ENCODE measurements around the gene ASPRV1. TPM values are rescaled to one million over a fixed set of nuclear protein-coding genes. Genes with fewer than 3 reads are reported as not detected.
A peak's percentile ranks its signal among the peaks of the same experiment; 100 is the strongest.

The ASPRV1 gene
- polyA plus RNA-seq, 1 donor: 1.5 TPM

GRCh38 chr2:69948963-69949645, 12.3 kb downstream of the ASPRV1 start:
- WGBS (ENCODE audit: insufficient coverage, low lambda C conversion rate): 71% methylated on average over 9 of the region's 21 CpGs
- no peaks in the 10 kb centered on the region for H3K36me3 ChIP-seq (ENCODE audit: control insufficient read depth, insufficient read depth, low read length)
- H3K4me3 ChIP-seq (ENCODE audit: low read length): peak overlapping the region; percentile 25
- DNase-seq: no peak
- peaks cover 6% of the 10 kb centered on the region for H3K4me1 ChIP-seq (ENCODE audit: control insufficient read depth, insufficient read depth, low read length)
- peaks cover 8% of the 10 kb centered on the region for H3K27me3 ChIP-seq (ENCODE audit: control insufficient read depth, insufficient read depth, low read length)
- H3K27ac ChIP-seq (ENCODE audit: low read length): no peak overlapping the region
- no peaks in the 10 kb centered on the region for H3K9me3 ChIP-seq (ENCODE audit: control insufficient read depth, low read depth, low read length)

DNA sequence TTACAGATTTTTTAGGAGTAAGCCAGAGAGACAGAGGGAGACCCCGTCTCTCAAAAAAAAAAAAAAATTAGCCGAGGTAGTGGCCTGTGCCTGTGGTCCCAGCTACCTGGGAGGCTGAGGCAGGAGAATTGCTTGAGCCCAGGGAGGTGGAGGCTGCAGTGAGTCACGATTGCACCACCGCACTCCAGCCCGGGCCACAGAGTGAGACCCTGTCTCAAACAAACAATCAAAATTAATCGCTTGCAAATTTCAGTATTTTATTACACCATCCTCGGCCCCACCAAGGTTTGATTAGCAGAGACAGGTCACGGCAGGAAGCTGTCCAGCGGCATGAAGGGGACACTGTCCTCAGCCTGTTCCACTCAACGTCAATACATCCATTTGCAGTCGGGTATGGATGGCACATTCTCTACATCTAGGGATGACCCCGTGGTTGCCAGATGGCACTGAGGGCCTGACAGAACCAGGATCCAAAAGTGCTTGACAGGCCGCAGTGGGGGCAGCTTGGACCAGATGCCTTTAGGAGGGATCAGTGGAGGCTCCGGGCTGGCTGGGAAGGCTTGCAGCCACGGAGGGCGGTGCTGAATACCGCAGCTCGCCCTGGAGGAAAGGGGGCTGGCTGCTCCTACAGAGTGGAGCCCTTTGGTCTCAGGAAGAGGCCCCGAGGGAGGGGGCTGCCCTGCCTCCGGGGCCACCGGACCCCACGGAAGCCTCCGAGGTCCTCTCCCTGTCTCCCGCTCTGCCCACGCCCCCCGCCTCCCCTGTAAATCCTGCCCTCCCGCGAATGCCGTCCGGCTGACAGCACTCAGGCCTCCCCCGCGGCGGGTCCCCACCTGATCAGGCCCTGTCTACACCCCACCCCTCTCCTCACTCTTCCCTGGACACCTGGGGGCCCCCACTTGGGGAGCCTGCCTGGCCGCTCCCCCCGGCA, 13.1 kb downstream of the ASPRV1 start:
- Histone ChIP-seq H3K4me1 (ENCODE audit: control insufficient read depth, insufficient read depth, low read length) (peaks cover 6% of the 10 kb centered on the region), H3K36me3 (ENCODE audit: control insufficient read depth, insufficient read depth, low read length) (peaks cover 4% of the 10 kb centered on the region), H3K27me3 (ENCODE audit: control insufficient read depth, insufficient read depth, low read length) (peaks cover 8% of the 10 kb centered on the region), H3K9me3 (ENCODE audit: control insufficient read depth, low read depth, low read length) (no peaks in the 10 kb centered on the region), H3K4me3 (ENCODE audit: low read length) (peak overlapping the region; percentile 25), H3K27ac (ENCODE audit: low read length) (no peak overlapping the region)
- DNase-seq: peak in 1 of 2 donors; percentile 29
- 30% methylated on average over 2 of the region's 35 CpGs for WGBS (ENCODE audit: insufficient coverage, low lambda C conversion rate)

- H3K27me3 ChIP-seq (ENCODE audit: control insufficient read depth, insufficient read depth, low read length): peaks cover 8% of the 10 kb centered on the region
These were observed 14.0 kb downstream of the ASPRV1 start for GRCh38 chr2:69947325-69947931.

DNA sequence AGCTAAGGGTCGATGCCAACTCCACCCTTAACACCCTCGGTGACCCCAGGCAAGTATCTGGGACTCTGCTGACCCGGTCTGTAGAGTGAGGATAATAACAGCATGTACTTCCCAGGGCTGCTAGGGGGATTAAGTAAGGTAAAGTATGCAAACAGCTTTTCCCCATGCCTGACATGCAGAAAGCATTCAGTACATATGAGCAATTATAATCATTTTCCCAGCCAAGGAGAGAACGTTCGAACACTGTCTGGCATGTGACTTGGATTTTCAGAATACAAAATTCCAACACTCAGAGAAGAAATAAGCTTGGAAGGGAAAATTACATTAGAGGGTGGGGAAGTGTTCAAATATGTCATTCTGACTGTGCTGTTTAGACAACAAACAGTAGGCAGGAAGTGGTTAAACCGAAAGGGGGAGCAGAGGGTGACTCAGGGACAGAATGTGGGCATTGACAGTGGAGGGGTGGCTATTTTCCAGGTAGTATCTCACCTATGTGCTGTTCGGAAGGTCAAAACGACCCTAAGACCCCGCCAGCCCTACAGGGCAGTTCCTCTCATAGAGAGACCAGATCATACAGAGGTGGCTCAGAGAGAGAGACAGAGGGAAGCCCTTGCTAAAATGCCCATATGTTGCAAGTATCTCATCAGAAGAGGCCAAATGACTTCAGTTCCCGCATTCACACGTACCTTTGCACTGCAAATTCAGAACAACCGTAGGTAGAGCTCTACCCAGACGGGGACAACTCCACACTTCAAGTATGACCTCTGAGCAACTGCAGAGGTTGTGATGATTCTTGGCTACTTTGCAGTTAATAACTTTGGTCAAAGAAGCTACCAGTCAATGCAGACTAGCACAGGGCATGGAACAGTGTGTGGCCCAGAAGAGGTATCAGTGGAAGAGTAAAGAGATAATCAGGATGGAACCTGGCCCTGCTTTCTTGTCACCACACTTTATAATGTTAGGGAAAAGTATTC, 14.8 kb downstream of the ASPRV1 start:
- H3K36me3 ChIP-seq (ENCODE audit: control insufficient read depth, insufficient read depth, low read length): peaks cover 18% of the 10 kb centered on the region
- peaks cover 8% of the 10 kb centered on the region for H3K27me3 ChIP-seq (ENCODE audit: control insufficient read depth, insufficient read depth, low read length)
- no peaks in the 10 kb centered on the region for H3K9me3 ChIP-seq (ENCODE audit: control insufficient read depth, low read depth, low read length)
- H3K27ac ChIP-seq (ENCODE audit: low read length): no peak overlapping the region
- H3K4me3 ChIP-seq (ENCODE audit: low read length): no peak overlapping the region
- peaks cover 6% of the 10 kb centered on the region for H3K4me1 ChIP-seq (ENCODE audit: control insufficient read depth, insufficient read depth, low read length)
- DNase-seq: no peak
- no CpG with 5 or more reads among the region's 13 CpGs for WGBS (ENCODE audit: insufficient coverage, low lambda C conversion rate)

More at GRCh38 chr2:69947325-69947931, 14.0 kb downstream of the ASPRV1 start:
- no peaks in the 10 kb centered on the region for H3K9me3 ChIP-seq (ENCODE audit: control insufficient read depth, low read depth, low read length)
- no peak for DNase-seq
- peaks cover 11% of the 10 kb centered on the region for H3K36me3 ChIP-seq (ENCODE audit: control insufficient read depth, insufficient read depth, low read length)
- WGBS (ENCODE audit: insufficient coverage, low lambda C conversion rate): 100% methylated on average over 2 of the region's 4 CpGs
- peaks cover 6% of the 10 kb centered on the region for H3K4me1 ChIP-seq (ENCODE audit: control insufficient read depth, insufficient read depth, low read length)
- H3K27ac ChIP-seq (ENCODE audit: low read length): no peak overlapping the region
- no peak overlapping the region for H3K4me3 ChIP-seq (ENCODE audit: low read length)

DNA sequence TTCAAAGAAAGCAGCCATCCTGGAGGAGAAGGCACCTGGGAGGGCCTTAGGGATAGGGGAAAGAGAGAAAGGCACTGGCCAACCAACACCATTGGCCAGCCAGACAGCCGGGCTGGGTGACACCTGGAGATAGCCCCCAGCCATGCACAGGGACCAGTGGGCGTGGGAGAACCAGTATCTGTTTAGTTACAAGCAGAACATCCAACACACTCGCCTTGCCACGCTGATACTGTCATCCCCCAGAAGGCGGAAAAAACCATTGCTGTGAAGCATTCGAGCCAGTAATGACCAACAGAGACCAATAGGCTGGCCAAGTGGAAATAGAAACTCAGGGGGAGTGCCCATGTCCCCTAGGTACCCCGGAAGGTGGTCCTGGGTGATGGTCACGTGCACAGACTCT, 15.5 kb downstream of the ASPRV1 start:
- Histone ChIP-seq H3K4me1 (ENCODE audit: control insufficient read depth, insufficient read depth, low read length) (peaks cover 6% of the 10 kb centered on the region), H3K27ac (ENCODE audit: low read length) (no peak overlapping the region), H3K36me3 (ENCODE audit: control insufficient read depth, insufficient read depth, low read length) (peaks cover 23% of the 10 kb centered on the region), H3K4me3 (ENCODE audit: low read length) (no peak overlapping the region), H3K9me3 (ENCODE audit: control insufficient read depth, low read depth, low read length) (no peaks in the 10 kb centered on the region), H3K27me3 (ENCODE audit: control insufficient read depth, insufficient read depth, low read length) (peaks cover 8% of the 10 kb centered on the region)
- no CpG with 5 or more reads among the region's 8 CpGs for WGBS (ENCODE audit: insufficient coverage, low lambda C conversion rate)
- no peak for DNase-seq

DNA sequence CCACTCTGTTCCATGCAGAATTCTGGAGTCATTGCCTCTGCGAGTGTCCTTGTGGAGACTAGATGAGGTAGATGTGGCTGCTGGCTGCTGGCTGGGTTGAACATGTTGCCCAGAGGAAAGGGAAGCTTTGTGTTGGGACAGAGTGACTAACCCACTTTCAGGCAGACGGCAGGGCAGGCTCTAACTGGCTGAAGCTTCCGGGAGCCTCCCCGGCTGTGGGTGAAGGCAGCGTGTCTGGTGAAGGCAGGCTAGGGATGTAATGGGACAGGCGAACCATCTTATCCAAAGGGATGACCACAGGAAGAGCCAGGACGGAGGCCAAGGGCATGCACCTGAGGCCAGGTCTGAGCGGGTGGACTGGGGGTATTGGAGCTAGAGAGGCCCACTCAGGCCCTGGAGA, 16.0 kb downstream of the ASPRV1 start:
- Histone ChIP-seq H3K4me1 (ENCODE audit: control insufficient read depth, insufficient read depth, low read length) (peaks cover 7% of the 10 kb centered on the region), H3K4me3 (ENCODE audit: low read length) (no peak overlapping the region), H3K36me3 (ENCODE audit: control insufficient read depth, insufficient read depth, low read length) (peaks cover 28% of the 10 kb centered on the region), H3K27ac (ENCODE audit: low read length) (no peak overlapping the region), H3K27me3 (ENCODE audit: control insufficient read depth, insufficient read depth, low read length) (peaks cover 8% of the 10 kb centered on the region), H3K9me3 (ENCODE audit: control insufficient read depth, low read depth, low read length) (no peaks in the 10 kb centered on the region)
- WGBS (ENCODE audit: insufficient coverage, low lambda C conversion rate): no CpG with 5 or more reads among the region's 8 CpGs
- no peak for DNase-seq

DNA sequence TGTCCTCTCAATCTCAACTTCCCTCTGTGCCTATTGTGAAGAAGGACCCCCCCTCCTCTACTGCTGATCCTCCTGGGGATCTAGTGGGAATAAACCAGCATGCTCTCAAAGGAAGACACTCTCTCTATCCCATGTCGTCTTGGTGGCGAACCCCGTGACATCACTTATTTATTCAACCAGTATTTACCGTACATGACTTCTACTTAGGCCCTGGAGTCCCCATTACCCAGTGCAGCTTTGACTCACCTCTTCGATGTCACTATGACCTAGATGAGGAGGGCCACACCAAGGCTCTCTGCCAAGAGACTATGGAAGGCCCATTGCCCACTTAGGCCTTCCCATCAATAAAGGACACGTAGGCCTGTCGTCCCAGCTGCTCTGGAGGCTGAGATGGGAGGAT, 16.7 kb downstream of the ASPRV1 start:
- Histone ChIP-seq H3K4me3 (ENCODE audit: low read length) (no peak overlapping the region), H3K27me3 (ENCODE audit: control insufficient read depth, insufficient read depth, low read length) (peaks cover 8% of the 10 kb centered on the region), H3K36me3 (ENCODE audit: control insufficient read depth, insufficient read depth, low read length) (peaks cover 33% of the 10 kb centered on the region), H3K9me3 (ENCODE audit: control insufficient read depth, low read depth, low read length) (no peaks in the 10 kb centered on the region), H3K27ac (ENCODE audit: low read length) (no peak overlapping the region), H3K4me1 (ENCODE audit: control insufficient read depth, insufficient read depth, low read length) (peaks cover 13% of the 10 kb centered on the region)
- 100% methylated on average over 1 of the region's 7 CpGs for WGBS (ENCODE audit: insufficient coverage, low lambda C conversion rate)
- DNase-seq: no peak

GRCh38 chr2:69943843-69944525, 17.4 kb downstream of the ASPRV1 start:
- peaks cover 38% of the 10 kb centered on the region for H3K36me3 ChIP-seq (ENCODE audit: control insufficient read depth, insufficient read depth, low read length)

DNA sequence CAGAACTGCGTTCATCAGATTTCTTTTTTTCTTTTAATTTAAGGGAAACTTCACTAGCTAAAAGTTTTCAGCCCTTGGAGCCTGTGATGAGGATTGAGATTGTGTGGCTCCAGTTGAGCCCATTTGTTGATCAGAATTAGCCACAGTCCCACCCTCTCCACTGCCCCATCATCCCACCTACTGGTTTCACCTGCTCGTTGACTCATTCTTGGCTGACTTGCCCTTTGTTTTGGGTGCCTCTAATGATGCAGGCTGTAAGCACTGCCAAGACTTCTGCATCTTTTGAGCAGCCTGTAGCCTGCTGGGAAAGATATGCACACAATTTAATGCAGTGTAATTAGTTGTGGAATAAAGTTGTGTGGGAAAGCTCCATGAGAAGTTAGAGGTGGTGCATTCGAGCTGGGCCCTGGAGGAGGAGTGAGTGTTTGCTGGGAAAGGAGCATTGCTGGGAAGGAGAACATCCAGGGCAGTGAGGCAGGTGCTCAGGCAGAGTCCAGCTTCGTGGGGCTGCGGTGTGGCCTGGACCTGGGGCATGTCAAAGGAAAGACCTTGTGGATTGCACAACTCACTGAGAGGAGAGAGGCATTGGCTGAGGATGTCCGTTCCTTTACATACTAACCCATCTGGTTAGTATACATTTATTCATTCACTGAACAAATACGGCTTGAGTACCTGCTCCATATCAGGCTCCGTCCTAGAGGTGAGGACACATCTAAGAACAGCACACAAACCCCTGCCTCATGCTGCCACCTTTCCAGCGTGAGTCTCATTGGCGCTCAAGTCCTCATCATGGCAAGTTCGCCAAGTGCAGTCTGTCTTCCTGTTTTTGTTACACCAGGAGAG, 18.2 kb downstream of the ASPRV1 start:
- Histone ChIP-seq H3K4me1 (ENCODE audit: control insufficient read depth, insufficient read depth, low read length) (peaks cover 10% of the 10 kb centered on the region), H3K36me3 (ENCODE audit: control insufficient read depth, insufficient read depth, low read length) (peaks cover 45% of the 10 kb centered on the region)

More at GRCh38 chr2:69943843-69944525, 17.4 kb downstream of the ASPRV1 start:
- no peak overlapping the region for H3K4me3 ChIP-seq (ENCODE audit: low read length)
- WGBS (ENCODE audit: insufficient coverage, low lambda C conversion rate): no CpG with 5 or more reads among the region's 9 CpGs
- H3K9me3 ChIP-seq (ENCODE audit: control insufficient read depth, low read depth, low read length): no peaks in the 10 kb centered on the region
- peaks cover 8% of the 10 kb centered on the region for H3K27me3 ChIP-seq (ENCODE audit: control insufficient read depth, insufficient read depth, low read length)
- DNase-seq: no peak
- H3K27ac ChIP-seq (ENCODE audit: low read length): no peak overlapping the region
- peaks cover 16% of the 10 kb centered on the region for H3K4me1 ChIP-seq (ENCODE audit: control insufficient read depth, insufficient read depth, low read length)

More for the DNA sequence above, 18.2 kb downstream of the ASPRV1 start:
- Histone ChIP-seq H3K9me3 (ENCODE audit: control insufficient read depth, low read depth, low read length) (no peaks in the 10 kb centered on the region), H3K4me3 (ENCODE audit: low read length) (no peak overlapping the region), H3K27ac (ENCODE audit: low read length) (no peak overlapping the region), H3K27me3 (ENCODE audit: control insufficient read depth, insufficient read depth, low read length) (peaks cover under 1% of the 10 kb centered on the region)
- 100% methylated on average over 3 of the region's 11 CpGs for WGBS (ENCODE audit: insufficient coverage, low lambda C conversion rate)
- DNase-seq: no peak
